NCI-H82 treated with DMSO at 0.1 percent for 48 hours (cell line): ENCODE measurements around the gene LRRC75A.
A peak's percentile ranks its signal among the peaks of the same experiment; 100 is the strongest.

Experiments
- DNase-seq: peaks from one replicate; lab custom pipeline; 2025; ENCODE audit not compliant: unreplicated experiment; lab: John Stamatoyannopoulos, UW

Gene LRRC75A

GRCh38 chr17:16435925-16436886 is 55.8 kb downstream of the LRRC75A start:
- DNase-seq = no peak

- DNase-seq = no peak
Measured at GRCh38 chr17:16434662-16435061, 57.3 kb downstream of the LRRC75A start.

- no peak for DNase-seq
Measured at GRCh38 chr17:16433514-16433913, 58.5 kb downstream of the LRRC75A start.

GRCh38 chr17:16432017-16432416 is 60.0 kb downstream of the LRRC75A start:
- no peak for DNase-seq

- no peak for DNase-seq
Measured at GRCh38 chr17:16430650-16431049, 61.3 kb downstream of the LRRC75A start.

GRCh38 chr17:16429083-16429482 is 62.9 kb downstream of the LRRC75A start:
- no peak for DNase-seq

- DNase-seq = peak; percentile 64
Measured at GRCh38 chr17:16428098-16428882, 63.7 kb downstream of the LRRC75A start.

GRCh38 chr17:16427020-16427419 is 65.0 kb downstream of the LRRC75A start:
- no peak for DNase-seq

GRCh38 chr17:16425698-16426659 is 66.0 kb downstream of the LRRC75A start:
- no peak for DNase-seq

- no peak for DNase-seq
Measured at GRCh38 chr17:16425202-16425601, 66.8 kb downstream of the LRRC75A start.

GRCh38 chr17:16423226-16423872 is 68.6 kb downstream of the LRRC75A start:
- DNase-seq = no peak

GRCh38 chr17:16422416-16422815 is 69.6 kb downstream of the LRRC75A start:
- no peak for DNase-seq

GRCh38 chr17:16419929-16420271 is 72.1 kb downstream of the LRRC75A start:
- DNase-seq = no peak

- DNase-seq = no peak
Measured at GRCh38 chr17:16419074-16419928, 72.7 kb downstream of the LRRC75A start.

GRCh38 chr17:16418685-16419068 is 73.3 kb downstream of the LRRC75A start:
- no peak for DNase-seq

- DNase-seq = no peak
Measured at GRCh38 chr17:16417896-16418684, 73.9 kb downstream of the LRRC75A start.

GRCh38 chr17:16417399-16417798 is 74.6 kb downstream of the LRRC75A start:
- DNase-seq = no peak

GRCh38 chr17:16415031-16415924 is 76.7 kb downstream of the LRRC75A start, which contains the start of gene TRPV2:
TSS of gene TRPV2 (plus strand) at chr17:16415571. CDS start at chr17:16417669, 2,098 bp downstream.
- DNase-seq = no peak
